Ecto neural progenitor cell (in vitro differentiated cells): ENCODE results near the gene ANKK1.

Experiments used
- DNase-seq: peaks from one replicate; pipeline ENCODE4 v3.0.0-alpha.2; 2018; ENCODE audit warnings: low spot score

The ANKK1 gene

GRCh38 chr11:113387605-113388211 is at the start of gene ANKK1:
TSS of gene ANKK1 (plus strand) at chr11:113387779. CDS start at chr11:113387885, 106 bp downstream.
- peak; percentile 75 for DNase-seq

GRCh38 chr11:113338730-113339129 is 48.8 kb upstream of the ANKK1 start:
- no peak for DNase-seq

GRCh38 chr11:113339929-113340589 is 47.5 kb upstream of the ANKK1 start:
- no peak for DNase-seq

GRCh38 chr11:113341388-113342165 is 46.0 kb upstream of the ANKK1 start:
- no peak for DNase-seq

GRCh38 chr11:113345978-113346377 is 41.6 kb upstream of the ANKK1 start:
- no peak for DNase-seq

- DNase-seq: no peak
Observed at GRCh38 chr11:113349528-113349927, 38.1 kb upstream of the ANKK1 start.

- no peak for DNase-seq
Observed at GRCh38 chr11:113350336-113351067, 37.1 kb upstream of the ANKK1 start.

GRCh38 chr11:113351068-113351450 is 36.5 kb upstream of the ANKK1 start:
- no peak for DNase-seq

- no peak for DNase-seq
Observed at GRCh38 chr11:113351480-113351879, 36.1 kb upstream of the ANKK1 start.

- peak; percentile 0 for DNase-seq
Observed at GRCh38 chr11:113356203-113356602, 31.4 kb upstream of the ANKK1 start.

- no peak for DNase-seq
Observed at GRCh38 chr11:113363406-113363805, 24.2 kb upstream of the ANKK1 start.

- DNase-seq: no peak
Observed at GRCh38 chr11:113363996-113364641, 23.5 kb upstream of the ANKK1 start.

- DNase-seq: no peak
Observed at GRCh38 chr11:113365895-113366294, 21.7 kb upstream of the ANKK1 start.

- DNase-seq: no peak
Observed at GRCh38 chr11:113369411-113369810, 18.2 kb upstream of the ANKK1 start.

GRCh38 chr11:113370634-113371033 is 16.9 kb upstream of the ANKK1 start:
- no peak for DNase-seq

- no peak for DNase-seq
Observed at GRCh38 chr11:113372309-113372708, 15.3 kb upstream of the ANKK1 start.

- DNase-seq: no peak
Observed at GRCh38 chr11:113373306-113373705, 14.3 kb upstream of the ANKK1 start.

GRCh38 chr11:113373981-113374560 is 13.5 kb upstream of the ANKK1 start:
- DNase-seq: no peak

- no peak for DNase-seq
Observed at GRCh38 chr11:113375402-113375801, 12.2 kb upstream of the ANKK1 start.

GRCh38 chr11:113376156-113376555 is 11.4 kb upstream of the ANKK1 start:
- DNase-seq: no peak

- peak; percentile 42 for DNase-seq
Observed at GRCh38 chr11:113377681-113378412, 9.7 kb upstream of the ANKK1 start.
